Peyer's patch (tissue), 4 donors: ENCODE results near the gene SULT1E1.
A peak's percentile ranks its signal among the peaks of the same experiment; 100 is the strongest.

Source experiments
- POLR2A ChIP-seq, 2 donors: fragments of 450-650 bp; IDR thresholded peaks; one replicate each; pipeline ENCODE4 v1.5.1; 2017; ENCODE audit warnings: antibody characterized with exemption in 2 of 2, mild to moderate bottlenecking in 2 of 2, moderate library complexity in 2 of 2
- TF ChIP-seq, protein P1 (sequence below), 6 experiments: fragments of 450-650 bp in 4 of 6; fragments of 200-600 bp in 2 of 6; sonication (generic) in 1 of 6; IDR thresholded peaks; one replicate each; pipeline ENCODE4 v1.5.1; 2017 to 2019; ENCODE audit warnings: antibody characterized with exemption in 6 of 6, mild to moderate bottlenecking in 3 of 6, moderate library complexity in 1 of 6

DNA sequence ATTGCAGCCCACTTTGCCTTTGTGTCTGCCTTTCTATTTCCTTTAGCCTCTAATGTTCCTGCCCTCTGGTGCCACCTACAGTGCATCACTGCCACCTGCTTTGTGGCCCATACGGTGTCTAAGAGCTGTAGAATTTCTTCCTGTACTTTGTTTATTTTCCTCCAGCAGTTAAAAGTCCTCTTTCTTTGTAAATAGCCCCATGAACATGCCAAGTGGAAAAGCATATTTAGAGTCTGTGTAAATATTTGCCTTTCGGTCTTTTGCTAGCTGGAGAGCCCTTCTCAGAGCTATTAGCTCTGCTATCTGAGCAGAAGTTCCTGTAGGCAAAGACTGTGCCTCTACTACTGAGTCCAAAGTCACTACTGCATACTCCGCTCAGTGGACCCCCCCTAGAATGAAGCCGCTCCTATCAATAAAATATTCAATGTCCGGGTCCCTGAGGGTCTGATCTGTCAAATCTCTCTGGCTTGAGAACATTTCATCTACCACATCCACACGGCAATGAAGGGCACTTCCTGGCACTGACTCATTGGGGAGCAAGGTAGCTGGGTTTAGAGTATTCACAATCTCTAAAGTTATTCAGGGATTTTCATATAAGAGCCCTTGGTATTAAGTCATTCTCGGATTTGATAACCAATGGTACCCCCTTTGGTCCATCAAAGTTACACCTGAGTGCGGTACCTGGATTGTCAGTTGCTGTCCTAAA lies 36.3 kb downstream of the SULT1E1 start:
- no peak for TF ChIP-seq POLR2A (IDR thresholded peaks at IDR 0.05)
- TF ChIP-seq, protein P1, sequence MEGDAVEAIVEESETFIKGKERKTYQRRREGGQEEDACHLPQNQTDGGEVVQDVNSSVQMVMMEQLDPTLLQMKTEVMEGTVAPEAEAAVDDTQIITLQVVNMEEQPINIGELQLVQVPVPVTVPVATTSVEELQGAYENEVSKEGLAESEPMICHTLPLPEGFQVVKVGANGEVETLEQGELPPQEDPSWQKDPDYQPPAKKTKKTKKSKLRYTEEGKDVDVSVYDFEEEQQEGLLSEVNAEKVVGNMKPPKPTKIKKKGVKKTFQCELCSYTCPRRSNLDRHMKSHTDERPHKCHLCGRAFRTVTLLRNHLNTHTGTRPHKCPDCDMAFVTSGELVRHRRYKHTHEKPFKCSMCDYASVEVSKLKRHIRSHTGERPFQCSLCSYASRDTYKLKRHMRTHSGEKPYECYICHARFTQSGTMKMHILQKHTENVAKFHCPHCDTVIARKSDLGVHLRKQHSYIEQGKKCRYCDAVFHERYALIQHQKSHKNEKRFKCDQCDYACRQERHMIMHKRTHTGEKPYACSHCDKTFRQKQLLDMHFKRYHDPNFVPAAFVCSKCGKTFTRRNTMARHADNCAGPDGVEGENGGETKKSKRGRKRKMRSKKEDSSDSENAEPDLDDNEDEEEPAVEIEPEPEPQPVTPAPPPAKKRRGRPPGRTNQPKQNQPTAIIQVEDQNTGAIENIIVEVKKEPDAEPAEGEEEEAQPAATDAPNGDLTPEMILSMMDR (IDR thresholded peaks at IDR 0.05), result peak in 4 of 6 experiments; percentile 27 to 90 (median 82)
